ENCODE measurements around the gene FNTB.

Gene FNTB

DNA sequence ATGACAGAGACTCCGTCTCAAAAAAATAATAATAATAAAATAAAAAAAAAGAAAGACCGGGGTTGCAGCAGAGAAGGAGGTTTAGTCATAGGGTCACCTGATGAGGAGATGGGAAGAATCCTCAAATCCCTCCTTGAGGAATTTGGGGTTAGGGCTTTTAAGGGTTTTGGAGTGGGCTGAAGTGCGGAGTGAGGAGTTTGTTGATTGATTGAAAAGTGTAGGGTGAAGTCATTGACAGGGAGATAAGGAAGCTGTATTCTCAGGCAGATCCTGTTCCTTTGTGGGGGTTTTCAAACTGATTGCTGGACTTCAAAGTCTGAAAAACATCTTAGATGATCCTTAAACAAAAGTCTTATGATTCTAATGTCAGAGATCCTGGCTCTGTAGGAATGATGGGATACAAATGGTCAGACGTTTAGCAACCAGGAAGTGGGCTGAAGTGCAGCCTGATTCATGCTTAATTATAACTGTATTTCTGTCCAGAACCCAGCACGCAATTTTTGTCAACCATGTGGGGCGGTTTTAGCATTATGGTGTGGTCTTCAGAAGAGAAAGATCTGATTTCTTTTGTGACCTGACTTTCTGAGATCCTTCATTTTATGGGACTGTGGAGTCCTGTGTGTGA, 16.0 kb downstream of the FNTB start:
- no peak overlapping the region for H3K27ac ChIP-seq
- no peak for DNase-seq

DNA sequence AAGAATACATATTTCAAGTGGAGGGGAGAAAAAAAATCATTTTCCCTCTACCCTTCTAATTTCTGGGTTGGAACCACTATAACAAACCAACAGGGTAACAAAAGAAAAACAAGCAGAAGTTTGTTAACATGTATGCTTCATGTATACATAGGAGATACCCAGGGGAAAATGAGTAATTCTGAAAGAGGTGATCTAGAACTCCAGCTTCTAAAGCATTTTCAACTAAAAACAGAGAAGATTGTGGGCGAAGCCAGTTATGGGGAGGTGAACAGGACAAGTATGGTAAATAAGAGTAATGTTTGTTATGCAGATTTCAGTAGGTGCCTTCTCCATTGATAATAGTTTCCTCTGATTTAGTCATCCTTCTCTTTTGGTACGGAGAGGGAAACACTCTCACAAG, 16.7 kb downstream of the FNTB start:
- no peak for DNase-seq
- no peak overlapping the region for H3K27ac ChIP-seq
- H3K4me3 ChIP-seq (ENCODE audit: low read depth, low read length) = no peak overlapping the region
- H3K9me3 ChIP-seq (ENCODE audit: severe bottlenecking) = no peaks in the 10 kb centered on the region
- H3K36me3 ChIP-seq = peaks cover 4% of the 10 kb centered on the region; the same call in 1 of the 2 replicates
- no peaks in the 10 kb centered on the region for H3K27me3 ChIP-seq (ENCODE audit: insufficient read depth, low read depth, severe bottlenecking)
- no peak for TF ChIP-seq CTCF (IDR thresholded peaks at IDR 0.05; ENCODE audit: low read depth, low read length)

More for the DNA sequence above, 16.0 kb downstream of the FNTB start:
- H3K9me3 ChIP-seq (ENCODE audit: severe bottlenecking) = no peaks in the 10 kb centered on the region
- peaks cover 4% of the 10 kb centered on the region; the same call in 1 of the 2 replicates for H3K36me3 ChIP-seq
- no peak overlapping the region for H3K4me3 ChIP-seq (ENCODE audit: low read depth, low read length)
- H3K27me3 ChIP-seq (ENCODE audit: insufficient read depth, low read depth, severe bottlenecking) = no peaks in the 10 kb centered on the region
- TF ChIP-seq CTCF (IDR thresholded peaks at IDR 0.05; ENCODE audit: low read depth, low read length) = no peak

- no peak overlapping the region for H3K4me3 ChIP-seq (ENCODE audit: low read depth, low read length)
- H3K36me3 ChIP-seq = peaks cover 4% of the 10 kb centered on the region; the same call in 1 of the 2 replicates
- TF ChIP-seq CTCF (IDR thresholded peaks at IDR 0.05; ENCODE audit: low read depth, low read length) = no peak
- DNase-seq = no peak
- H3K27ac ChIP-seq = no peak overlapping the region
- H3K9me3 ChIP-seq (ENCODE audit: severe bottlenecking) = no peaks in the 10 kb centered on the region
- no peaks in the 10 kb centered on the region for H3K27me3 ChIP-seq (ENCODE audit: insufficient read depth, low read depth, severe bottlenecking)
Measured at GRCh38 chr14:65006261-65006721, 19.6 kb downstream of the FNTB start.

- no peak for TF ChIP-seq CTCF (IDR thresholded peaks at IDR 0.05; ENCODE audit: low read depth, low read length)
- Histone ChIP-seq H3K9me3 (ENCODE audit: severe bottlenecking) (no peaks in the 10 kb centered on the region), H3K36me3 (peaks cover 5% of the 10 kb centered on the region), H3K27me3 (ENCODE audit: insufficient read depth, low read depth, severe bottlenecking) (no peaks in the 10 kb centered on the region), H3K4me3 (ENCODE audit: low read depth, low read length) (no peak overlapping the region), H3K27ac (no peak overlapping the region)
- no peak for DNase-seq
Measured at GRCh38 chr14:65007202-65007601, 20.5 kb downstream of the FNTB start.

- Histone ChIP-seq H3K27ac (no peak overlapping the region), H3K27me3 (ENCODE audit: insufficient read depth, low read depth, severe bottlenecking) (no peaks in the 10 kb centered on the region), H3K9me3 (ENCODE audit: severe bottlenecking) (no peaks in the 10 kb centered on the region), H3K36me3 (peaks cover 19% of the 10 kb centered on the region), H3K4me3 (ENCODE audit: low read depth, low read length) (no peak overlapping the region)
- TF ChIP-seq CTCF (IDR thresholded peaks at IDR 0.05; ENCODE audit: low read depth, low read length) = no peak
- DNase-seq = no peak
Measured at GRCh38 chr14:65010211-65010931, 23.7 kb downstream of the FNTB start.

All from WERI-Rb-1 (cell line).